CD4-positive, alpha-beta T cell treated with Interleukin-15 for 1 hour (primary cell): ENCODE measurements around the gene PTEN.
"Not testable (repeated sequence)": the region's sequence is repeated elsewhere in the genome, so short reads cannot be mapped to it uniquely, and the experiment has no call there.

Experiments used
- DNase-seq: peaks from one replicate; pipeline ENCODE4 v3.0.0-alpha.2; 2020

PTEN gene

DNA sequence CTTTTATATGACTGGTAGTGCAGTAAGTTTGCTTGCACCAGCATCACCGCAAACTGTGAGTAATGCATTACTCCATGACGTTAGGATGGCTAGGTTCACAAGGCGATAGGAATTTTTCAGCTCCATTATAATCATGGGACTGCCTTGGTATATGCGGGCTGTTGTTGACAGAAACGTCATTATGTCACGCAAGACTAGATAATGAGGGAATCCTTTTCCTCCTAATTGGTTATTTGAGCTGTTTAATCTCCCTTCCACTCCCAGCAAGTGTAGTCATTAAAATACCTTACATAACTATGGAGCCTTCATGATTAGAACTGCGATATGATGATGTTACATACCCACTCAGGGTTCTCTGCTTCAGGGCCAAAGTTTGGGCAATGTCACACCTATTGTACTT is 17.4 kb upstream of the PTEN start:
- no peak for DNase-seq

DNA sequence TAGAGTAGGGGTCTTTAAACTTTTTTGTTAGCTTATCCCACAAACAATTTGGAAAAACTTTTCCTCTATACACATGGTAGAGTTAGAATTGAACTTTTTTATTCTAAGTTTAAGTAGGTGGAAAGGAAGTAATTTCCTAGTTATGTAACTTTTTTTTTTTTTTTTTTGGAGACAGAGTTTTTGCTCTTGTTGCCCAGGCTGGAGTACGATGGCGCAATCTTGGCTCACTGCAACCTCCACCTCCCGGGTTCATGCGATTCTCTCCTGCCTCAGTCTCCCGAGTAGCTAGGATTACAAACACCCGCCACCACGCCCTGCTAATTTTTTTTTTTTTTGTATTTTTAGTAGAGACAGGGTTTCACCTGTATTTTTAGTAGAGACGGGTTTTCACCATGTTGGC is 16.7 kb upstream of the PTEN start:
- not testable (repeated sequence) for DNase-seq

DNA sequence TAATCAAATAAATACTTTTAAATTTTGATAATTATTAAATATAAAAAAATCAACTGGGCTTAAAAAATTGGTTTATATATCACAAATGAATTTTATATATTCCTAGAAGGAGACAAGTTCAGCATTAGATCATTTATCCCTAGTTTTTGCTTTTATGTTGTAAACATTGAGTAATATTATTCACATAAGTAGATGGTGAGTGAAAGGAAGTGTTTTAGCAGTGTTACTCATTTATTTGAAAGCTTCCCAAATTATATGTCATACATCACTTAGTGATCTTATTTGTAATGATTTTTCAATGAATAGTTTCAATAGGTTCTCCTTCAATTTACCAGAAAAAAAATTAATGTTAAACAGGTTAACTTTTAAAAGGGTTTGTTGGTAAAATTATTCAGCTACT is 15.9 kb upstream of the PTEN start:
- no peak for DNase-seq

DNA sequence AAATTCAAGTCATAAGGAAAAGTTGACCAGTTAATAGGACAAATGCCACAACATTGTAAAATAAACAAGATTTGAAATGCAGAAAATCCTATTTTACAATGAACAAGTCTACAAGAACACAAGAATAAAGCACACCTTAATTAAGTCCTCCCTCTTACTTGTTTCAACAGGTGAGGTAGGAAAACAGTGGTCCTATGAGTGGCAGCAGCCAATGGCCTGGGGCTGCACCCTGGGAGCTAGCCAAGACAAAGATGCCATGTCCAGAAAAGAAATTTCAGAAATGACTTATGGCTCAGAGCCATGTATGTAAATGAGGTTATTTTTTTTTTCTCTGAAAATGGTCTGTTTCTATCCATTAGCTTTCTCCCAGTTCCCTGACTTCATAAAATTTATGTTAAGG is 14.4 kb upstream of the PTEN start:
- no peak for DNase-seq

DNA sequence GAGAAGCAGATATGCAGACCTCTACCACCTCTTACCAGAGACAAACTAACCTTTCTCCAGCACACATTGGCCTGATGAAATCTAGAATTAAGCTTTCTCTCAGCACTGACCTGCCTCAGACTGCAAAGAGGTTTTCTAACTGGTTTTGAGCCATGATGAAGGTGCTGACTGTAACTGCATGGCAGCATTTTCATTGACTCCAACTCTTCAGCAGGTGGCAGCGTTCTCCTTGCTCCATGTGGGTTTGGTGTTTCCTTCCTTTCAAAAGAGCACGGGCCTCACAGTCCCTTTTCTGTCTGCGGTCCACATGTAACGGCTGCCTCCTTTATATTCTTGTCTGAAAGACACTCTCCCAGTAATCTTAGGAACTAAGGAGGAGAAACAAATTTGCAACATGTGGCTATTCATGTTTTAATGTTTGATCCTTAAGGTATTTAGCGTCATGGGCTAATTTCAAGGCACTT is 12.7 kb upstream of the PTEN start:
- DNase-seq: peak; percentile 56

DNA sequence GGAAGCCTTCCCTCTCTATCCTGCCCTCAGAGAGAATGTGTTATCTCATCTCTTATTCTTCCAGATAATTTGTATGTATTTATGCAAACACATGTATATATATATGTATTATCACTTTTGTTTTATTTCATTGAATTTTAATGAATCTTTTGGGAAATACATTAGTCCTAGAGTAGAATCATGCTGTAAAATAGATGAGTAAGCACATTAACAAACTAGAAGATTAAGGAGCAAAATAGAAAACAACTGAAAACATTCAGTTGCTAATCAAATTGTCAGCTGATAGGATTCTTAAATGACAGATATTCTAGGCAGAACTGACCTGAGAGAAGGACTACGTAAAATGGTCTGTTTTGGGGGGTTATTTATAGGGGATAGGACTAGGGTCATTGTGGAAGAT is 11.3 kb upstream of the PTEN start:
- no peak for DNase-seq

DNA sequence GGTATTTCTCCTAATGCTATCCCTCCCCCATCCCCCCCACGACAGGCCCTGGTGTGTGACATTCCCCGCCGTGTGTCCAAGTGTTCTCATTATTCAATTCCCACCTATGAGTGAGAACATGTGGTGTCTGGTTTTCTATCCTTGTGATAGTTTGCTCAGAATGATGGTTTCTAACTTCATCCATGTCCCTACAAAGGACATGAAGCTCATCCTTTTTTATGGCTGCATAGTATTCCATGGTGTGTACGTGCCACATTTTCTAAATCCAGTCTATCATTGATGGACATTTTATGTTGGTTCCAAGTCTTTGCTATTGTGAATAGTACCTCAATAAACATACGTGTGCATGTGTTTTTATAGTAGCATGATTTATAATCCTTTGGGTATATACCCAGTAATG is 8.2 kb upstream of the PTEN start:
- not testable (repeated sequence) for DNase-seq

DNA sequence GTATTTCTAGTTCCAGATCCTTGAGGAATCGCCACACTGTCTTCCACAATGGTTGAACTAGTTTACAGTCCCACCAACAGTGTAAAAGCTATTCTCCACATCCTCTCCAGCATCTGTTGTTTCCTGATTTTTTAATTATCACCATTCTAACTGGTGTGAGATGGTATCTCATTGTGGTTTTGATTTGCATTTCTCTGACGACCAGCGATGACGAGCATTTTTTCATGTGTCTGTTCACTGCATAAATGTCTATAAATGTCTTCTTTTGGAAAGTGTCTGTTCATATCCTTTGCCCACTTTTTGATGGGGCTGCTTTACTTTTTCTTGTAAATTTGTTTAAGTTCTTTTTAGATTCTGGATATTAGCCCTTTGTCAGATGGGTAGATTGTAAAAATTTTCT is 7.8 kb upstream of the PTEN start:
- DNase-seq: not testable (repeated sequence)

DNA sequence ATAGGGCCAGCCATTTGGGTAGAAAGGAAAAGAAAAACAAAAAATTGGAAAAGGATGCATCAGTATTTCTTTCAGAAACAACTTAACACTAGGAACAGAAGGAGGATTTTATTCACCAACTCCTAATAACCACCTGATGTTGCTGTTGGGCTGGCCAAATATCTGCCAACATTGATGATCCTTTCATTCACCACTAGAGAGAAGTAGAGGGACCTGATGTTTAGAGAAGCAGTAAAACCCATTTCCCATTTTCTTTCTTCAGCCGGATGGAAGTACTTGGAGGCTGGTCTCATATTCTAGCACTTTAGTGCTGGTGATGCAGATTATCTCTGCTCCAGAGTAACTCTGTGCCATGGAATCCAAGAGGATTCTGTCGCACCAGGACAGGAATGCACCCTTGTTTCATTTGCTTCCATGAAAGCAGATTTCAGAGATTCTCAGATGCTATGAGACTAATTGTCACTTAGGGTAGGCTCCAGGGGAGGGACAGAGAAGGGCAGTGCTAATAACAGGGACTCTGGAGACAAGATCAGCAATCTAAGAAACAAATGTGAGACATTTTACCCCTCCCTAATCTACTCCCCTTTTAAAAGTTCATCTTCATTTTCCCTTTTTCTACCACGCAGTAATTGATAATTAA is 3.1 kb upstream of the PTEN start:
- peak; percentile 47 for DNase-seq

DNA sequence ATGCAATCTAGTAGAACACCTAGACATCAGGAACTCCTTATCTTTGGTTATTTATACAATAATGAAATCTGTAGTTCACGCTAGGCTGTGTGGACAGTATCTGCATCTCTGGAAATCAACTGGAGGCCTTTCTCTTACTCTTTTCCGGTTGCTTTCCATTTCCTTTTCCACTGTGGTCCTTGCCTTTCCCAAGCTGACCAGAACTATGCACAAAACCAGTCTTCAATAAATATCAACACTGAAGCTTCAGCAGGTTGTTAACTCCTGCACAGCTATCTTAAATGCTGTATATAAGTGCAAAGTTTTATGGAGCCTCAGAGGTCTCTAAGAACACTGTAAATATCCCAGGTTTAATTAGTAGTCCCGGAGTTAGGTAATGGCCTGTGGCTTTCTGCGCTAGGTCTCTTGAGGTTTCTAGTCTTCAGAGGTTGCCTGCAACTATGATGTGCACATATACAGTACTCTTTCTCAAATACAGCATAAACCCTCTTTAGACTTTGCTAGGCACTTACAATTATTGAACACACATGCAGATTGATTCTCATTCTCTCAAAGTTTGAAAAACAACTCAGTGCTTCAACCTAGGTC is 2.5 kb upstream of the PTEN start:
- DNase-seq: no peak

DNA sequence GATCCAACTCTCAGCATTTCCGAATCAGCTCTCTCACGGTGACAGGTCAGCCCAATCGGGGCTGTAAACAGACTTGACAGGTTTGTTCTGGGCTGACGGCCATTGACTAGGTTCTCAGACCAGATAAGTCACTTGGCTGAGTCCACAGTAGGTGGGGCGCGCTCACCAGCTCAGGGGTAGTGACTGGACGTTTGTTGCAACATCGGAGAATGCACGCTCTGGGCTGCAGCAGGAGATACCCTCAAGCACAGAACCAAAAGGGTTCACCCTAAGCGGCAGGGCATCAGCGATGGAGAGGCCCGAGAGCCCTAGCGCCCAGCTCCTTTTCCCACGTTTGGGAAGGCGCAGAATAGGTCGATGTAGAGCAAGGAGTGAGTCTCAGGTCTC is 1.9 kb upstream of the PTEN start:
- DNase-seq: peak; percentile 68

DNA sequence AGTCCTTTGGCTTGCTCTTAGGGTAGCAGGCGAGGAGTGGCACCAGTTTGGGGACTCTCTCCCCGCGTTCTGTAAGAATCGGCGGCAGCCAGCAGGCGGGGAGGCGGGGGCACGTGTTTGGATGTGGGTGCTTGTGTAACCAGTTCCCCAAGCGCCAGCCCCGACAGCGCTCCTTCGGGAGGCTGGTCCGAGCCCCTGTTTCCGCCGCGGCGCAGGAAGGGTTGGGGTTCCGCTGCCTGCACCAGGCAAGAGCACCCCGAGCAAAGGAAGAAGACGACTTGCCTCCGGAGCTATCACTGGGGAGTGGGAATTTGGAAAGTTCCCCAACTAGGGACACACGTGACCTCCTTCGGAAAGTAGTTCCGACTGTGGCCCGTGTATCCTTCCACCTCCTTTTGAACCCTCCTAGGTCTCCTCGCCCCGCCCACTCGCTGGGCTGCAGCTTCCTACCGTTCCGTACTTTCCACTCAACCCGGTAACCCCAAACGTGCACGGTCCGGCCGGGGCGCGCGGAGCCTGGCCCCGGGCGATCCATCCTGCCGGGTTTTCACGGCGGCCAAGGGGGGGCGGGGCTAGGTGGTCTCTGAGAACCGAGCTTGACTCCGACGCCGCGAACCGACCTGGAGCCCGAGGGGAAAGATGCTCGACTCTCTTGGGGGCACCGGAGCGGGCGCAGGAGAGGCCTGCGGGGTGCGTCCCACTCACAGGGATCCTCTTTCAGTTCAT is 1.3 kb upstream of the PTEN start:
- peak; percentile 95 for DNase-seq

DNA sequence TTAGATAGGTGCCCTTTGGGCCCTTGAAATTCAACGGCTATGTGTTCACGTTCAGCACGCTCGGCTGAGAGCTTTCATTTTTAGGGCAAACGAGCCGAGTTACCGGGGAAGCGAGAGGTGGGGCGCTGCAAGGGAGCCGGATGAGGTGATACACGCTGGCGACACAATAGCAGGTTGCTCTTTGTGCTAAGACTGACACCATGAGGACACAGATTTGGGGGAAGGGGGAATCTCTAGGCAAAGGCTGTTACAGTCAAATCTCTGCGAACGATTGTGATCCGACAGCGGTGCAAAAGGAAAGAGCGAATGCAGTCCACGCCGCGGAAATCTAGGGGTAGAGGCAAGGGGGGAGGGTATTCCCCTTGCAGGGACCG is 759 bp upstream of the PTEN start:
- DNase-seq: peak; percentile 74

DNA sequence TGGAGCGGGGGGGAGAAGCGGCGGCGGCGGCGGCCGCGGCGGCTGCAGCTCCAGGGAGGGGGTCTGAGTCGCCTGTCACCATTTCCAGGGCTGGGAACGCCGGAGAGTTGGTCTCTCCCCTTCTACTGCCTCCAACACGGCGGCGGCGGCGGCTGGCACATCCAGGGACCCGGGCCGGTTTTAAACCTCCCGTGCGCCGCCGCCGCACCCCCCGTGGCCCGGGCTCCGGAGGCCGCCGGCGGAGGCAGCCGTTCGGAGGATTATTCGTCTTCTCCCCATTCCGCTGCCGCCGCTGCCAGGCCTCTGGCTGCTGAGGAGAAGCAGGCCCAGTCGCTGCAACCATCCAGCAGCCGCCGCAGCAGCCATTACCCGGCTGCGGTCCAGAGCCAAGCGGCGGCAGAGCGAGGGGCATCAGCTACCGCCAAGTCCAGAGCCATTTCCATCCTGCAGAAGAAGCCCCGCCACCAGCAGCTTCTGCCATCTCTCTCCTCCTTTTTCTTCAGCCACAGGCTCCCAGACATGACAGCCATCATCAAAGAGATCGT is 598 bp downstream of the PTEN start:
- peak; percentile 18 for DNase-seq

DNA sequence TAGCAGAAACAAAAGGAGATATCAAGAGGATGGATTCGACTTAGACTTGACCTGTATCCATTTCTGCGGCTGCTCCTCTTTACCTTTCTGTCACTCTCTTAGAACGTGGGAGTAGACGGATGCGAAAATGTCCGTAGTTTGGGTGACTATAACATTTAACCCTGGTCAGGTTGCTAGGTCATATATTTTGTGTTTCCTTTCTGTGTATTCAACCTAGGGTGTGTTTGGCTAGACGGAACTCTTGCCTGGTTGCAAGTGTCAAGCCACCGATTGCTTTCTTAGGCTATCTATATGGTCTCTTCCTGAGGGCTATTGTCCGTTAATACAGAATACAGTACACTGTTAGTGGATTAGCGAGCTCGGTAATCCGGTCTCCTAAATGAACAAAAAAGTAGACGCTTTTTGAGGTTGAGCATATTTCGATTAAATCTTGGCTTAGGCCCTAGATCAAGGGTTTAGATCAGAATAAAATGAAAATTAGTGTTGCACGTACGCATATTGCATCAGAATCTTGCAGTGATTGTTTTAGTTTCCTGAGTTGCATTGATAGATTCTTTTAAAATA is 1.2 kb downstream of the PTEN start:
- no peak for DNase-seq

DNA sequence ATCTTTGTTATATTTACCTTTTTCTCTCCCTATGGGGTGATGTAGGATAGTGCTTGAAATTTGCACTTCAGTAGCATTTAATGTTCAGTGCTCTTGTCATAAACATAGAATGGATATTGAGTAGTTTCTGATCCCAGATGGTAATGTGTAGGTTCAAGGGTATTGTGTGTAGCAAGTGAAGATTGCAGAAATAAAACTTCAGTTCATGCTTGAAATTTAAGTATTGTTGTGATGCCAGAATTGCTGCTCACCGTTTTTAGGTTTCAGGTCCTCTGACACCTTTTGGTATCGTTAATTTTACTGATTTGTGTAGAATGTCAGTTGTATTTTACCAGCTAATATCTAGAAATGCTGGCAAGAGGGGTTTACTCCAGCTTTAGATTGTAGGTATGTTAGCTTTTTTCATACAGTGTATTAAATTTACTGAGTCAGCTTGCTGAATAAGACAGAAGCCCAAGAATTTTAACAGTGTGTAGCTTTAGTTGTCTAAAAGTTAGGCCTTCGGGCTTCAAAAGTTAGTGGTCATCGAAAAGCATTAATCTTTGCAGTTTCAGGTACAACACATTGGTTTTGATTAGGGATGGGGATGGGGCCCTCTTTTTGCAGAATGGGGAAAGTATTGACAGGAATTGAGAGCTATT is 1.9 kb downstream of the PTEN start:
- DNase-seq: no peak

DNA sequence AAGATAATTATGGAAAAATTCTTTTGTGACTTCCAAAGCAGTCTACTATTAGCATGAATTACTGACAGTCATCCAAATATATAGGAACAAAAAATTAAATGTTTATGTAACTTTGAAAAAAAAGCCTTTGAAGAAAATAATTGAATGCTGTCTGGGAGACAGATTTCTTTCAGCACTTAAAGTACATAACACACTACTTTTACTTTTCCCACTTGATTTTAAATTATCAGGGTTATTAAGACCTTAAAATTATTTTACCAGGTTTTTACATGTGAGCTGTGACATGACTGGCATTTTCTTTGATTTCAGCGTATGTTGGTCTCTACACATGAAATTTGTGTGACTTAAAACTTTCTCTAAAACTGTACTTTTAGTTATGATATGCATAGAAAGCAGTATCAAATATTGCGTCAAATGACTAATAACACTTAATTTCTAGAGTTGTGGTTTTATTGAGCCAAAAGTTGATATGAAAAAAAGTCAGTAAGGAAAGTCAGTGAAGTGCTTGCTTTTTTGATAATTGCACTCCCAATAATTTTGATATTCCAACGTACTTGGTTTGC is 3.1 kb downstream of the PTEN start:
- no peak for DNase-seq

DNA sequence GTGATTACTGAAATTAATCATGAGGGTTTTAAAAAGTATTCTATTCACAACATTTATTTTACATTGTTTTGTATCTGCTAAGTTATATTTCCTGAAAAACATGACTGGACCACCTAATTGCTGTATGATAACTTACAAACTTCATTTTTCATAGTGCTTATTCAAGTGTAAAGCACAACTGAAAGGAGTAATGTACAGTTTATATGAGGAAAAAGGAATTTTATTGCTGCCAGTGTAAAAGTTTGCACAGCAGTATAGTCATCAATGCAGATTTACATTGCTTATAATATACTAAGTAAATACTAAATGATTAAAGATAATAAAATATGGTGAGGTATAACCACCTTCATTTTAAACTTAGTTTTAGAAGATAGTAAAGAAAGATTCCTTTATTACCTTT is 4.0 kb downstream of the PTEN start:
- DNase-seq: no peak

DNA sequence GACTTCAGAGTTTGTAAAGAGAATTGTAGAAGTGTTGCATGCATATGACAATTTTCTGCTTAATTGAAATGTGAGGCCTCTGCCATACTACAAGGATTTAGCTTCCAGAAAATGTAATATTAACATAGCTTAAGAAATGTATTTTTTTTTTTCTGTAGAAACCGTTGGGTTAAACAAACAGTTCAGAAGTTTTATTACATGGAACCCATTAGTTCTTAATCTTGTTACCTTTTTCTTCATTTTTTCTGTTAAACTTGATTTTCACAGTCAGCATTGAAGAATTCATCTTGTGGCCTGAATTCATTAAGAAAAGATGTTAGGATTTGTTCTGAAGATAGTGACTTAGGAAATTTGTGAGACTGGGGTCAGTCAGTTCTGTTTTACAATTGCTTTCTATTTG is 4.9 kb downstream of the PTEN start:
- no peak for DNase-seq

DNA sequence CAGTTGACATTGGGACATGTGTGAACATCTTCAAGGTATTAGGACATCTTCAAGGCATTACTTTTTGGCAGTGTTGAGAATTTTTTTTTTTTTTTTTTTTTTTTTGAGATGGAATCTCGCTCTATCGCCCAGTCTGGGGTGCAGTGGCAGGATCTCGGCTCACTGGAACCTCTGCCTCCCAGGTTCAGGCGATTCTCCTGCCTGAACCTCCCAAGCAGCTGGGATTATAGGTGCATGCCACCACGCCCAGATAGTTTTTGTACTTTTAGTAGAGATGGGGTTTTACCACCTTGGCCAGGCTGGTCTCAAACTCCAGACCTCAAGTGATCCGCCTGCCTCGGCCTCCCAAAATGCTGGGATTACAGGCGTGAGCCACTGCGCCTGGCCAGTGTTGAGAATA is 5.7 kb downstream of the PTEN start:
- DNase-seq: not testable (repeated sequence)

DNA sequence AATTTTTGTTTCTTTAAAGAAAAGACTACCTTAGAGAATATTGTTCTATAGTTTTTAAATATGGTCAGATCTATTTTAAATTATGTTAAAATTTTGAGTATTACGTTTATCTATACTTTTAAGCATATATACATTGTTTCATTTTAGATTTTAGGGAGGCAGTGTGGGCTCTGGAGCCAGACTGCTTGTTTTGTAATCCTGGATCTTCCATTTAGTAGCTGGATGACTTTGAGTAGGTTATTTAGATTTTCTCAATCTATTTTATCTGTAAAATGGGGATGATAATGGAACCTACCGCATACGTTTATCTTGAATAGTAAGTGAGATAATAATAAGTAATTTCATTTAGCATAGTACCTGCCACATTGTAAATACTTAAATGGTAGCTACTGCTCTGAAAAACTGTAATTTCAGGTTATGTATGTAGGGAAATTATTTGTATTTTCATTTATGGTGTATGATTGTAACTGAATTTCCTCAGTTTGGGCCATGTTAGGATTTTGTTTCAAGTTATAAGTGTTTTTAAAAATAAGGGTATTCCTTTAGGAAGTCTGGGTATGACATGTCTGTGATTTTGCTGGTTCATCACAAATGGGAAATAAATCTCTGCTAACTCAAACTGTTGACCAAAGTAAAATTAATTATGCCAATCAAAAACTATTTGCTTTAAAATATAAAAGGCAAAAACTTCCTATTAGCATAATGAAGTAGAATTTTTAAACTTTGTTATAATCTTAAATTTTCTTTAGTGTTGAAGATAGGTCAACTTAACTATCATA is 6.5 kb downstream of the PTEN start:
- DNase-seq: no peak

DNA sequence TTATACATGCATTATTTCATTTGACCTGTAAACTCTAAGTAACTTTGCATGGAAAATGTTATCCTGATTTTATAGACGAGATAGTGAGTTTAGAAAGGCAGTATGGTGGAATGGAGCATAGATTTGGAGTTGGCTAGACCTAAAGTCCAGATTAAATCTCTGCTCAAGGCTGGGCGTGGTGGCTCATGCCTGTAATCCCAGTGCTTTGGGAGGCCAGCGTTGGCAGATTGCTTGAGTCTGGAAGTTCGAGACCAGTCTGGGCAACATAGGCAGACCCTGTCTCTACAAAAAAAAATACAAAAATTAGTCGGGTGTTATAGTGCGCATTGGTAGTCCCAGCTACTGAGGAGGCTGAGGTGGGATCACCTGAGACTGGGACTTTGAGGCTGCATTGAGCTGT is 9.4 kb downstream of the PTEN start:
- no peak for DNase-seq
